Myocyte (in vitro differentiated cells): ENCODE results near the gene LRP8. TPM values are rescaled to one million over a fixed set of nuclear protein-coding genes. Genes with fewer than 3 reads are reported as not detected.

ENCODE experiments used
- total RNA-seq: library from RNA; depleted of rRNA; stranded (reverse); fragments of >200 nt; gene quantifications from 2 replicates; pipeline ENCODE4 v1.2.3, GENCODE V29; 2014

The LRP8 gene
- total RNA-seq, 1 donor from 2014 or later = 38.0 TPM

Other genes with a start within 250 kb of the LRP8 start
- gene SLC1A7, start 185.4 kb downstream of the LRP8 start, total RNA-seq = 0.21 and 0.29 TPM in 2 replicates
- 16.7 and 18.3 TPM in 2 replicates for gene CPT2, start 131.2 kb downstream of the LRP8 start, total RNA-seq
- 54.2 and 56.9 TPM in 2 replicates for gene CZIB, start 107.4 kb downstream of the LRP8 start, total RNA-seq
- gene MAGOH, start 89.6 kb downstream of the LRP8 start, total RNA-seq = 21.7 and 29.3 TPM in 2 replicates
- not detected in 2 replicates for gene DMRTB1, start 131.3 kb upstream of the LRP8 start, total RNA-seq